Measurements from ENCODE around the gene DMTF1.

DMTF1 gene

GRCh38 chr7:87152112-87152896, at the start of gene DMTF1:
DMTF1 (plus strand) TSS chr7:87152453; CDS start chr7:87164942, 12,489 bp downstream.
- H3K27ac ChIP-seq: peak within 1 kb of the TSS; percentile 99
- TF ChIP-seq ZFX (IDR thresholded peaks at IDR 0.05; ENCODE audit: borderline replicate concordance) (no peak), CTCF (IDR thresholded peaks at IDR 0.05) (no peak)

- TF ChIP-seq CTCF (IDR thresholded peaks at IDR 0.05) (no peak), ZFX (IDR thresholded peaks at IDR 0.05; ENCODE audit: borderline replicate concordance) (no peak)
- H3K27ac ChIP-seq: no peak overlapping the region
Observed at GRCh38 chr7:87105401-87105800, 46.9 kb upstream of the DMTF1 start.

GRCh38 chr7:87106974-87107612, 45.2 kb upstream of the DMTF1 start:
- no peak for TF ChIP-seq ZFX (IDR thresholded peaks at IDR 0.05; ENCODE audit: borderline replicate concordance)
- TF ChIP-seq CTCF (IDR thresholded peaks at IDR 0.05): no peak
- H3K27ac ChIP-seq: no peak overlapping the region

- no peak overlapping the region for H3K27ac ChIP-seq
- TF ChIP-seq ZFX (IDR thresholded peaks at IDR 0.05; ENCODE audit: borderline replicate concordance) (no peak), CTCF (IDR thresholded peaks at IDR 0.05) (no peak)
Observed at GRCh38 chr7:87107949-87108776, 44.1 kb upstream of the DMTF1 start.

GRCh38 chr7:87110778-87111177, 41.5 kb upstream of the DMTF1 start:
- TF ChIP-seq CTCF (IDR thresholded peaks at IDR 0.05) (no peak), ZFX (IDR thresholded peaks at IDR 0.05; ENCODE audit: borderline replicate concordance) (no peak)
- H3K27ac ChIP-seq: no peak overlapping the region

GRCh38 chr7:87111877-87112276, 40.4 kb upstream of the DMTF1 start:
- no peak for TF ChIP-seq CTCF (IDR thresholded peaks at IDR 0.05)
- TF ChIP-seq ZFX (IDR thresholded peaks at IDR 0.05; ENCODE audit: borderline replicate concordance): no peak
- no peak overlapping the region for H3K27ac ChIP-seq

All from 22Rv1 (cell line).